Osteocyte (in vitro differentiated cells): ENCODE measurements around the gene RIC1. TPM values are rescaled to one million over a fixed set of nuclear protein-coding genes. Genes with fewer than 3 reads are reported as not detected.

Experiments
- DNase-seq: peaks from one replicate; pipeline ENCODE4 v3.0.0; 2021; ENCODE audit warnings: mixed read lengths; ENCODE audit not compliant: unreplicated experiment; ENCODE audit errors: extremely low spot score
- H3K27ac Mint-ChIP-seq: one replicate; pipeline ENCODE4 v1.8.0; 2021; ENCODE audit warnings: mild to moderate bottlenecking, mixed read lengths; ENCODE audit not compliant: unreplicated experiment
- H3K27me3 Mint-ChIP-seq: one replicate; pipeline ENCODE4 v1.8.0; 2021; ENCODE audit warnings: mixed read lengths; ENCODE audit not compliant: unreplicated experiment
- H3K36me3 Mint-ChIP-seq: one replicate; pipeline ENCODE4 v1.8.0; 2021; ENCODE audit warnings: mixed read lengths; ENCODE audit not compliant: unreplicated experiment
- H3K4me1 Mint-ChIP-seq: one replicate; pipeline ENCODE4 v1.8.0; 2021; ENCODE audit warnings: mixed read lengths; ENCODE audit not compliant: unreplicated experiment
- H3K4me3 Mint-ChIP-seq: one replicate; pipeline ENCODE4 v1.8.0; 2021; ENCODE audit warnings: mild to moderate bottlenecking, moderate library complexity, mixed read lengths; ENCODE audit not compliant: unreplicated experiment
- H3K9me3 Mint-ChIP-seq: one replicate; pipeline ENCODE4 v1.8.0; 2021; ENCODE audit warnings: mixed read lengths; ENCODE audit not compliant: unreplicated experiment
- CTCF ChIP-seq: fragments of 200-600 bp; sonication (generic); IDR thresholded peaks from 2 replicates; pipeline ENCODE4 v1.5.0; 2021; ENCODE audit warnings: antibody characterized with exemption, mild to moderate bottlenecking, moderate library complexity
- total RNA-seq: library from RNA; stranded (reverse); gene quantifications from 2 replicates; pipeline ENCODE4 v1.2.1, GENCODE V29; 2021

RIC1 gene
- total RNA-seq, 1 donor from 2014 or later = 52.4 TPM

DNA sequence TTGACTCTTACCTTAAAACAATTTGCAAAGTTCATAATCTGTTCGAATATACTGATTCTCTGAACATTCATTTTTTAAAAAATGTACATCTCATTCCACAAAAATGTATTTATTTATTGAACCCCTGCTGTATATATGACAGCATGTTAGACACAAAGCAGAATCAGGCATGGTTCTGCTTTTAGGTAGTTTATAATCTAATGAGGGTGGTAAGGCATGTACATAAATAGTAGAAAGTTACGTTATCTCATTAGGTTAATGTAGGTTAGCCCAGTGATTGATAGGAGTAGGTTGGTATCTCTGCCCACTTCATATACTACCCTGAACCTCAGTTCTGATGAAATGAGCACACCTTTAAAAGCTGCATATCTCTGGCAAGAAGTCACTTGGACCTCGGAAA is 114.2 kb downstream of the RIC1 start:
- Mint-ChIP-seq H3K27ac (no peak overlapping the region), H3K4me1 (peaks cover 16% of the 10 kb centered on the region), H3K27me3 (no peaks in the 10 kb centered on the region), H3K36me3 (peaks cover 69% of the 10 kb centered on the region), H3K4me3 (no peak overlapping the region), H3K9me3 (peaks cover 4% of the 10 kb centered on the region)
- TF ChIP-seq CTCF = no peak
- DNase-seq = no peak

GRCh38 chr9:5748438-5748837 is 119.5 kb downstream of the RIC1 start:
- Mint-ChIP-seq H3K4me1 (no peaks in the 10 kb centered on the region), H3K36me3 (peaks cover 59% of the 10 kb centered on the region), H3K4me3 (no peak overlapping the region), H3K27ac (no peak overlapping the region), H3K27me3 (no peaks in the 10 kb centered on the region), H3K9me3 (peaks cover 6% of the 10 kb centered on the region)
- DNase-seq = no peak
- TF ChIP-seq CTCF = no peak

- H3K4me3 Mint-ChIP-seq = no peak overlapping the region
- DNase-seq = no peak
- no peak for TF ChIP-seq CTCF
- no peaks in the 10 kb centered on the region for H3K27me3 Mint-ChIP-seq
- peaks cover 55% of the 10 kb centered on the region for H3K36me3 Mint-ChIP-seq
- H3K27ac Mint-ChIP-seq = no peak overlapping the region
- peaks cover 6% of the 10 kb centered on the region for H3K9me3 Mint-ChIP-seq
- H3K4me1 Mint-ChIP-seq = no peaks in the 10 kb centered on the region
Observed at GRCh38 chr9:5749306-5749705, 120.4 kb downstream of the RIC1 start.

DNA sequence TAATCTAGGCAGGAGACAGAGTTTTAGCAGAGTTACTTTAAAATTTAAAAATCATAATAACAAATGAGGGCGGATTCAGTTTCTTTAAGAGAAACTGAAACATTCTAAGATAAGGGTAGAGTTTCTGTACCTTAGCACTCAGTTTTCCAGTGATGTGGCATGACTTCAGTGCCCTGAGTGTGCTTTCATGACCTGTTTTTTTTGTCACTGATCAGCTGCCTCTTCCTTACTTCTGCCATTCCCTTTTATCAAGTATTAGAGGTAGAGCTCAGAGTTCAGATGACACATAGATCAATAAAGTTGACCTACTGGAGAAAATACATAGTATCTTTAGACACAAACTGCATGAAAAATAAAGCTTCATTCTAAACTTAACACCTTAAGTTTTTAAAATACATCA is 121.7 kb downstream of the RIC1 start:
- no peak for TF ChIP-seq CTCF
- no peaks in the 10 kb centered on the region for H3K4me1 Mint-ChIP-seq
- DNase-seq = no peak
- no peak overlapping the region for H3K4me3 Mint-ChIP-seq
- H3K27ac Mint-ChIP-seq = no peak overlapping the region
- H3K27me3 Mint-ChIP-seq = no peaks in the 10 kb centered on the region
- H3K36me3 Mint-ChIP-seq = peaks cover 44% of the 10 kb centered on the region
- peaks cover 6% of the 10 kb centered on the region for H3K9me3 Mint-ChIP-seq

DNA sequence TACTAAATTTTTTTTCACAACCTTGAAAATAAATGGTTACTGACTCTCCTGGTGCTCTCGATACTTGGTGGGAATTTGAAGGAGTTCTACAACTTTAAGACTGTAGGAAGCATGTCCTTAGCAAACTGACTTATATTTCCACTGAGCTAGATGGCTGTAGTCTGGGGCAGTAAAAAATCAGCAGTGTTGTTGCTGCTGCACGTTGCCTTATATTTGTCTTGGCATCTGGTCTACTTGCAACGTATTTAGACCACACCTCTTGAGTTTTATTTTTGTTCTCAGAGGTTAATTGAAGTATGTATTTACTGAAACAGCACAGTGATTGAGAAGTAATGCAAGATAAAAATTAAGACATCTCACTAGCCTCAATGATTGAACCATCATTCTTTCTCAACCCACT is 127.7 kb downstream of the RIC1 start:
- Mint-ChIP-seq H3K36me3 (peaks cover 57% of the 10 kb centered on the region), H3K27me3 (no peaks in the 10 kb centered on the region), H3K4me1 (peaks cover 2% of the 10 kb centered on the region), H3K9me3 (no peaks in the 10 kb centered on the region), H3K27ac (no peak overlapping the region), H3K4me3 (no peak overlapping the region)
- TF ChIP-seq CTCF = no peak
- DNase-seq = no peak
